Endothelial cell (in vitro differentiated cells): ENCODE results near the gene KCNK16. TPM values are rescaled to one million over a fixed set of nuclear protein-coding genes. Genes with fewer than 3 reads are reported as not detected.

Experiments used
- DNase-seq: peaks from one replicate; pipeline ENCODE4 v3.0.0; 2021; ENCODE audit warnings: low spot score
- H3K27ac Mint-ChIP-seq: one replicate; pipeline ENCODE4 v1.8.0; 2021; ENCODE audit warnings: mixed read lengths, inconsistent platforms; ENCODE audit not compliant: unreplicated experiment
- H3K27me3 Mint-ChIP-seq: one replicate; pipeline ENCODE4 v1.8.0; 2021; ENCODE audit warnings: mild to moderate bottlenecking, moderate library complexity, mixed read lengths, inconsistent platforms; ENCODE audit not compliant: unreplicated experiment
- H3K36me3 Mint-ChIP-seq: one replicate; pipeline ENCODE4 v1.8.0; 2021; ENCODE audit warnings: mild to moderate bottlenecking, low read depth, mixed read lengths, inconsistent platforms; ENCODE audit not compliant: unreplicated experiment
- H3K4me1 Mint-ChIP-seq: one replicate; pipeline ENCODE4 v1.8.0; 2021; ENCODE audit warnings: mild to moderate bottlenecking, mixed read lengths, inconsistent platforms; ENCODE audit not compliant: unreplicated experiment
- H3K4me3 Mint-ChIP-seq: one replicate; pipeline ENCODE4 v1.8.0; 2021; ENCODE audit warnings: mild to moderate bottlenecking, mixed read lengths, inconsistent platforms; ENCODE audit not compliant: unreplicated experiment
- H3K9me3 Mint-ChIP-seq: one replicate; pipeline ENCODE4 v1.8.0; 2021; ENCODE audit warnings: mixed read lengths, inconsistent platforms; ENCODE audit not compliant: unreplicated experiment
- CTCF ChIP-seq: fragments of 200-600 bp; sonication (generic); IDR thresholded peaks from one replicate; pipeline ENCODE4 v1.5.0; 2021; ENCODE audit warnings: antibody characterized with exemption; ENCODE audit not compliant: unreplicated experiment
- total RNA-seq: library from RNA; stranded (reverse); fragmentation: NEBNext Ultra II Directional; extraction: Animal tissue kit (Norgen Biotek cat#: 25700); gene quantifications from one replicate; pipeline ENCODE4 v1.2.1, GENCODE V29; 2021; ENCODE audit not compliant: unreplicated experiment

Gene KCNK16
- total RNA-seq, 1 donor from 2014 or later = not detected

GRCh38 chr6:39300739-39301138 is 21.8 kb downstream of the KCNK16 start:
- no peak for DNase-seq
- H3K4me3 Mint-ChIP-seq = peak overlapping the region; percentile 39
- no peak for TF ChIP-seq CTCF
- no peak overlapping the region for H3K27ac Mint-ChIP-seq
- H3K27me3 Mint-ChIP-seq = peaks cover 13% of the 10 kb centered on the region
- H3K36me3 Mint-ChIP-seq = peaks cover 22% of the 10 kb centered on the region
- H3K4me1 Mint-ChIP-seq = peaks cover 12% of the 10 kb centered on the region
- no peaks in the 10 kb centered on the region for H3K9me3 Mint-ChIP-seq

DNA sequence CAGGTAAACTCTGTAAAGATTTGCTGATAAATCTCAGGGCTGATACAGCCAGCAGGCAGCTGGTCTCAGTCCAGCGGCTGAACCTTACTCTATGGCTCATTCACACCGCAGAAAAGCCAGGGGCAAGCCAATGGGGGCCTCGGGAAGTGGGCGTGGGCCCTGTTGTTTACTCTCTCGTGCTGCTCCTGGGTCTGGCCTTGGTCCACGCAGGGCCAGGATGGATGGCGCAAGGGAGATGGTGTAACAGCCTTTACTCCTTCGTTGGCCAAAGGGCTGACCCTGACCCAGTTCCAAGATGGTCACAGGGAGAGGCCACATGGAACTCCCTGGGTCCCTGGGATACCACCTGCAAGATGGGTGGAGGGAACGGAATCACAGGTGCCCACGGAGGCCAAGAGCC is 24.4 kb downstream of the KCNK16 start:
- DNase-seq = no peak
- H3K27me3 Mint-ChIP-seq = peaks cover 19% of the 10 kb centered on the region
- H3K9me3 Mint-ChIP-seq = no peaks in the 10 kb centered on the region
- H3K4me3 Mint-ChIP-seq = no peak overlapping the region
- H3K36me3 Mint-ChIP-seq = peaks cover 18% of the 10 kb centered on the region
- H3K27ac Mint-ChIP-seq = no peak overlapping the region
- peaks cover 4% of the 10 kb centered on the region for H3K4me1 Mint-ChIP-seq
- TF ChIP-seq CTCF = no peak

GRCh38 chr6:39296745-39297640 is 25.5 kb downstream of the KCNK16 start:
- H3K36me3 Mint-ChIP-seq = peaks cover 13% of the 10 kb centered on the region
- H3K9me3 Mint-ChIP-seq = no peaks in the 10 kb centered on the region
- H3K4me1 Mint-ChIP-seq = no peaks in the 10 kb centered on the region
- H3K4me3 Mint-ChIP-seq = no peak overlapping the region
- no peak for TF ChIP-seq CTCF
- no peak overlapping the region for H3K27ac Mint-ChIP-seq
- no peak for DNase-seq
- H3K27me3 Mint-ChIP-seq = peaks cover 16% of the 10 kb centered on the region

DNA sequence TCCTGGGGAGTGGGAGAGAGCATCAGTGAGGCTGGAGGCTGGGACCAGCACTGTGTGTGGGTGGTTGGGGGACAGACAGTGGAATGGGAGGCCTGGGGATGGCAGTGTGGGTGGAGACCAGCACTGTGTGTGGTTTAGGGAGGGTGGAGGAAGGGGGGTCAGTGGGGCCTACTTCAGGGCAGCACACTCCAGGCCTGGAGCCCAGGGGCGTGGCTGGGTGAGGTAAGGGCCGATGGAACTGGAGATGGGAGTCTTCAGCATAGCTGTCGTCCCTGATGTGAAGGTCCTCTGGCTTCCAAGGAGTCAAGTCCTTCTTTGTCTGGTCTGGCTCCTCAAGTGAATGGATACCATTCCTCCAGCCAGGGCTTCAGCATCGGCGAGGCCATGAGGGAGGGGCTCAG is 26.9 kb downstream of the KCNK16 start:
- H3K36me3 Mint-ChIP-seq = peaks cover 10% of the 10 kb centered on the region
- no peak overlapping the region for H3K27ac Mint-ChIP-seq
- no peak for DNase-seq
- H3K4me3 Mint-ChIP-seq = no peak overlapping the region
- H3K9me3 Mint-ChIP-seq = no peaks in the 10 kb centered on the region
- TF ChIP-seq CTCF = no peak
- no peaks in the 10 kb centered on the region for H3K4me1 Mint-ChIP-seq
- peaks cover 16% of the 10 kb centered on the region for H3K27me3 Mint-ChIP-seq

GRCh38 chr6:39294899-39295298 is 27.6 kb downstream of the KCNK16 start:
- Mint-ChIP-seq H3K36me3 (peaks cover 6% of the 10 kb centered on the region), H3K4me1 (no peaks in the 10 kb centered on the region), H3K4me3 (no peak overlapping the region), H3K27ac (no peak overlapping the region), H3K27me3 (peaks cover 16% of the 10 kb centered on the region), H3K9me3 (no peaks in the 10 kb centered on the region)
- TF ChIP-seq CTCF = no peak
- no peak for DNase-seq
